GM18526 (cell line): ENCODE results near the gene APC2.

Experiments
- POLR2A ChIP-seq: IDR thresholded peaks from 3 replicates; pipeline ENCODE4 v1.6.1; 2011; ENCODE audit not compliant: insufficient read length; ENCODE audit errors: extremely low read depth

Gene APC2

GRCh38 chr19:1434040-1434366, 15.9 kb upstream of the APC2 start:
- TF ChIP-seq POLR2A: no peak

- TF ChIP-seq POLR2A: no peak
Measured at GRCh38 chr19:1434577-1435060, 15.3 kb upstream of the APC2 start.

GRCh38 chr19:1435378-1435989, 14.4 kb upstream of the APC2 start:
- no peak for TF ChIP-seq POLR2A

- no peak for TF ChIP-seq POLR2A
Measured at GRCh38 chr19:1437609-1438008, 12.3 kb upstream of the APC2 start.

- peak; percentile 99 for TF ChIP-seq POLR2A
Measured at GRCh38 chr19:1438035-1438932, 11.6 kb upstream of the APC2 start, which contains the start of gene RPS15. Gene RPS15 (plus strand): TSS chr19:1438396. CDS start chr19:1438426, 30 bp downstream.

- TF ChIP-seq POLR2A: no peak
Measured at GRCh38 chr19:1438933-1439354, 11.0 kb upstream of the APC2 start.

GRCh38 chr19:1440418-1440801, 9.5 kb upstream of the APC2 start:
- TF ChIP-seq POLR2A: no peak

GRCh38 chr19:1441022-1441426, 8.9 kb upstream of the APC2 start:
- no peak for TF ChIP-seq POLR2A

GRCh38 chr19:1441677-1442438, 8.1 kb upstream of the APC2 start:
- no peak for TF ChIP-seq POLR2A

GRCh38 chr19:1445185-1445931, 4.6 kb upstream of the APC2 start:
- no peak for TF ChIP-seq POLR2A

GRCh38 chr19:1445932-1446712, 3.8 kb upstream of the APC2 start:
- TF ChIP-seq POLR2A: no peak

GRCh38 chr19:1446713-1447481, 3.0 kb upstream of the APC2 start:
- no peak for TF ChIP-seq POLR2A

GRCh38 chr19:1447504-1447903, 2.4 kb upstream of the APC2 start:
- TF ChIP-seq POLR2A: no peak
